GM12878 (cell line): ENCODE results near the gene PDSS2. TPM values are rescaled to one million over a fixed set of nuclear protein-coding genes. Genes with fewer than 3 reads are reported as not detected.

ENCODE experiments used
- ATAC-seq: fragments of 200-7000 bp; cut with Tn5 transposase; 3 replicates; pipeline ENCODE4 v1.9.1; 2020; ENCODE audit warnings: mild to moderate bottlenecking, moderate library complexity
- BruUV-seq: library from RNA; stranded (reverse); fragments of 400-500 nt; replicated peaks from 2 replicates; lab custom pipeline; 2021; lab: Mats Ljungman, UMichigan
- CTCF ChIA-PET: fragments of 300-600 bp; sonication (Branson Sonifier 250); formaldehyde crosslinking; extraction: SDS; loops from one replicate; lab custom pipeline; 2021; ENCODE audit warnings: inconsistent platforms; lab: Yijun Ruan, JAX
- POLR2A ChIA-PET: fragments of 350-600 bp; formaldehyde crosslinking; extraction: SDS; loops from one replicate; lab custom pipeline; 2021; ENCODE audit warnings: inconsistent platforms; lab: Charles Lee
- RAD21 ChIA-PET: fragments of 300-600 bp; sonication (Branson Sonifier 250); formaldehyde crosslinking; loops from one replicate; lab custom pipeline; 2023; ENCODE audit warnings: antibody characterized with exemption; ENCODE audit not compliant: unreplicated experiment; lab: Charles Lee
- SMC1A ChIA-PET: fragments of 300-600 bp; sonication (Branson Sonifier 250); formaldehyde crosslinking; loops from one replicate; lab custom pipeline; 2023; ENCODE audit not compliant: unreplicated experiment, uncharacterized antibody; lab: Charles Lee
- DNase-seq: peaks from one replicate; pipeline ENCODE4 v3.0.0-alpha.2; 2011; ENCODE audit warnings: low read depth, low spot score
- FAIRE-seq: peaks from 3 replicates; lab custom pipeline; 2011; peaks lifted over from hg19 to GRCh38; lab: Jason Lieb, UNC
- H2AFZ ChIP-seq: 2 replicates; pipeline ENCODE4 v1.6.0; 2011; ENCODE audit warnings: low read depth, low read length, control low read depth; ENCODE audit not compliant: control insufficient read depth
- H3K27ac ChIP-seq: 2 replicates; pipeline ENCODE4 v1.5.1; 2011; ENCODE audit warnings: control low read depth; ENCODE audit not compliant: control insufficient read depth, insufficient read depth
- H3K27me3 ChIP-seq, 2 experiments: replicated peaks in 1 of 2; 2 replicates each; pipeline versions ENCODE4 v1.6.0 to v1.6.1; 2011; ENCODE audit warnings: low read length in 1 of 2; ENCODE audit not compliant: control insufficient read depth in 2 of 2, insufficient read depth in 2 of 2
- H3K36me3 ChIP-seq, 2 experiments: 2 replicates each; pipeline ENCODE4 v1.5.1; 2011; ENCODE audit warnings: low read length in 1 of 2; ENCODE audit not compliant: control insufficient read depth in 2 of 2, insufficient read depth in 2 of 2
- H3K4me1 ChIP-seq: 2 replicates; pipeline ENCODE4 v1.6.1; 2011; ENCODE audit warnings: mild to moderate bottlenecking, low read length, moderate library complexity, mixed read lengths; ENCODE audit not compliant: control insufficient read depth, insufficient read depth
- H3K4me2 ChIP-seq: 2 replicates; pipeline ENCODE4 v1.6.0; 2011; ENCODE audit warnings: control low read depth; ENCODE audit not compliant: control insufficient read depth, insufficient read depth
- H3K4me3 ChIP-seq: fragments of 200-600 bp; sonication (generic); 2 replicates; pipeline ENCODE4 v1.5.1; 2016
- H3K79me2 ChIP-seq: 2 replicates; pipeline ENCODE4 v1.6.0; 2011; ENCODE audit warnings: low read length; ENCODE audit not compliant: control insufficient read depth, insufficient read depth
- H3K9ac ChIP-seq: 2 replicates; pipeline ENCODE4 v1.8.0; 2011; ENCODE audit warnings: low read length, control low read depth, mixed read lengths; ENCODE audit not compliant: control insufficient read depth, insufficient read depth
- H3K9me3 ChIP-seq: replicated peaks from 3 replicates; pipeline ENCODE4 v1.5.1; 2011; ENCODE audit warnings: mild to moderate bottlenecking, low read length; ENCODE audit not compliant: control insufficient read depth, insufficient read depth
- H4K20me1 ChIP-seq: 2 replicates; pipeline ENCODE4 v1.6.0; 2011; ENCODE audit not compliant: control insufficient read depth, insufficient read depth
- NFYA ChIP-seq: IDR thresholded peaks from 2 replicates; pipeline ENCODE4 v1.6.1; 2011; ENCODE audit warnings: low read depth, mild to moderate bottlenecking, low read length, improper control_type of control experiment, borderline replicate concordance
- NR2C1 ChIP-seq: fragments of 450-650 bp; IDR thresholded peaks from 2 replicates; pipeline ENCODE4 v1.6.1; 2017; ENCODE audit warnings: antibody characterized with exemption, mild to moderate bottlenecking, moderate library complexity
- TCF7 ChIP-seq: IDR thresholded peaks from 2 replicates; pipeline ENCODE4 v1.6.1; 2014; ENCODE audit warnings: antibody characterized with exemption, borderline replicate concordance
- WGBS: methylation state at CpG from one replicate; pipeline ENCODE4 v1.1.6; 2016; ENCODE audit warnings: low lambda C conversion rate; ENCODE audit not compliant: insufficient replicate concordance, insufficient coverage; ENCODE audit errors: missing lambda C conversion rate; 5-methylcytosine and 5-hydroxymethylcytosine counted together
- in situ Hi-C: fragments of 300-500 bp; cut with MboI; formaldehyde crosslinking; loops from 9 replicates; pipeline ENCODE4 v1.14.3; 2018; ENCODE audit warnings: mixed read lengths
- intact Hi-C: fragments of 100-400 bp; cut with micrococcal nuclease; formaldehyde crosslinking; loops from one replicate; pipeline ENCODE4 v1.14.2; 2022; ENCODE audit not compliant: unreplicated experiment
- polyA plus RNA-seq, 11 experiments: library from polyadenylated mRNA; depleted of rRNA in 4 of 11; unstranded in 6 of 11; stranded (reverse) in 5 of 11; fragments of >200 nt; fragmentation: Nextera tagmentation in 4 of 11; fragmentation: Illumina TruSeq in 1 of 11; extraction: Ambion mirVana in 4 of 11; extraction: Trizol in 1 of 11; gene quantifications; 1 replicate in 1 of 11; 2 replicates in 10 of 11; pipeline versions ENCODE4 v1.2.1 to v1.2.3, GENCODE V29; 2011 to 2016; ENCODE audit warnings: inconsistent platforms in 2 of 11, missing spikeins in 2 of 11, low read depth in 1 of 11
- total RNA-seq, 4 experiments: library from RNA; depleted of rRNA in 3 of 4; stranded (reverse); fragments of >200 nt in 3 of 4; fragmentation: Illumina TruSeq in 1 of 4; extraction: Trizol in 1 of 4; gene quantifications; 2 replicates each; pipeline versions ENCODE4 v1.2.1 to v1.2.3, GENCODE V29; 2013 to 2021
- TF ChIP-seq, protein P1 (sequence below): fragments of 150-350 bp; IDR thresholded peaks from 2 replicates; pipeline ENCODE4 v1.6.1; 2016; ENCODE audit warnings: low read depth, low read length

Gene PDSS2
- total and polyA plus RNA-seq, 10 of the 15 experiments (the other 5 are each of a cell fraction or from before 2014, with no cell fraction given) = 7.7 to 15.5 (median 9.6) TPM

DNA sequence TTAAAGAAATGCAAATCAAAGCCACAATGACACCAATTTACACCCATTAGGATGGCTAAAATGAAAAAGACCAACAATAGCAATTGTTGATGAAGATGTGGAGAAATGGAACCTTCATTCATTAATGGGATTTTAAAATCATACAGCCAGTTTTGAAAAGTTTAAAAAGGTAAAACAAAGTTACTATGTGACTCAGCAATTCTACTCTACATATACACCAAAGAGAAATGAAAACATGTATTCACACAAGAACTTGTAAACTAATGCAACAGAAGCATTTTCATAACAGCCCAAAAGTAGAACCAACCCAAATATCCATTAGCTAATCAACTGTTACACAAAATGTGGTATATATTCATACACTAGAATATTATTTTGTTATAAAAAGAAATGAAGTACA lies 75.7 kb downstream of the PDSS2 start (continued):
- no peak for TF ChIP-seq NR2C1

DNA sequence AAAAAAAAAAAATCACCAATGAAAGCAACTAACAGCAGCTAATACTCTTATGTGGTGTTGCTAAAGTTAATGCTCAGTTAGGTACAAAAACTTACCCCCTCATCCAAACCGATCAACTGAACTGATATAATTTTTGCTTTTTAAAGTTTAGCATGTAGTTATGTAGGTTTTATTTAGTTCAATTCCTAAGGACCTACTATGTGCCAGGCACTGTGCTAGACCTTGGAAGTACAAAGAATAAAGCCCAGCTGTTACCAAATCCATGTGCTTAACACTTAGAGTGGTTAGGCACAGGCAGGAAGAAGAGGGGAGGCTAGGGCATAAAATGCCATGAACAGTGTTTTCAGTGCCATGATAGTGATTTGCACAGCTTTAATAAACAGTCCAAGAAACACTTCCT lies 85.1 kb downstream of the PDSS2 start:
- BruUV-seq = no TSS peak
- no peak for TF ChIP-seq NFYA
- TF ChIP-seq, protein P1, sequence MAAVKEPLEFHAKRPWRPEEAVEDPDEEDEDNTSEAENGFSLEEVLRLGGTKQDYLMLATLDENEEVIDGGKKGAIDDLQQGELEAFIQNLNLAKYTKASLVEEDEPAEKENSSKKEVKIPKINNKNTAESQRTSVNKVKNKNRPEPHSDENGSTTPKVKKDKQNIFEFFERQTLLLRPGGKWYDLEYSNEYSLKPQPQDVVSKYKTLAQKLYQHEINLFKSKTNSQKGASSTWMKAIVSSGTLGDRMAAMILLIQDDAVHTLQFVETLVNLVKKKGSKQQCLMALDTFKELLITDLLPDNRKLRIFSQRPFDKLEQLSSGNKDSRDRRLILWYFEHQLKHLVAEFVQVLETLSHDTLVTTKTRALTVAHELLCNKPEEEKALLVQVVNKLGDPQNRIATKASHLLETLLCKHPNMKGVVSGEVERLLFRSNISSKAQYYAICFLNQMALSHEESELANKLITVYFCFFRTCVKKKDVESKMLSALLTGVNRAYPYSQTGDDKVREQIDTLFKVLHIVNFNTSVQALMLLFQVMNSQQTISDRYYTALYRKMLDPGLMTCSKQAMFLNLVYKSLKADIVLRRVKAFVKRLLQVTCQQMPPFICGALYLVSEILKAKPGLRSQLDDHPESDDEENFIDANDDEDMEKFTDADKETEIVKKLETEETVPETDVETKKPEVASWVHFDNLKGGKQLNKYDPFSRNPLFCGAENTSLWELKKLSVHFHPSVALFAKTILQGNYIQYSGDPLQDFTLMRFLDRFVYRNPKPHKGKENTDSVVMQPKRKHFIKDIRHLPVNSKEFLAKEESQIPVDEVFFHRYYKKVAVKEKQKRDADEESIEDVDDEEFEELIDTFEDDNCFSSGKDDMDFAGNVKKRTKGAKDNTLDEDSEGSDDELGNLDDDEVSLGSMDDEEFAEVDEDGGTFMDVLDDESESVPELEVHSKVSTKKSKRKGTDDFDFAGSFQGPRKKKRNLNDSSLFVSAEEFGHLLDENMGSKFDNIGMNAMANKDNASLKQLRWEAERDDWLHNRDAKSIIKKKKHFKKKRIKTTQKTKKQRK = no peak
- no peak for TF ChIP-seq TCF7
- H2AFZ ChIP-seq = no peak overlapping the region
- no peaks in the 10 kb centered on the region for H3K27me3 ChIP-seq
- RAD21 ChIA-PET = no interaction called here
- POLR2A ChIA-PET = no interaction called here
- H3K4me2 ChIP-seq = no peak overlapping the region
- ATAC-seq (no peak), FAIRE-seq (no peak), DNase-seq (no peak)
- H4K20me1 ChIP-seq = no peaks in the 10 kb centered on the region
- intact Hi-C loops = no loop called here
- H3K9ac ChIP-seq = no peak overlapping the region
- in situ Hi-C loops = no loop called here
- H3K36me3 ChIP-seq = no peaks in the 10 kb centered on the region
- no peaks in the 10 kb centered on the region for H3K9me3 ChIP-seq
- SMC1A ChIA-PET = interaction anchor here (1.2 kb wide), 1 partner anchor 32 kb away, joined by 3 read pairs; no protein-coding TSS in a partner anchor
- no peaks in the 10 kb centered on the region for H3K79me2 ChIP-seq
- CTCF ChIA-PET = no interaction called here
- no peak overlapping the region for H3K4me3 ChIP-seq
- no peaks in the 10 kb centered on the region for H3K4me1 ChIP-seq
- no peak overlapping the region for H3K27ac ChIP-seq
- 92% methylated on average over 1 of the region's 1 CpG for WGBS
